Left ventricle myocardium inferior (tissue), 1 donor: ENCODE measurements around the gene SAFB. TPM values are rescaled to one million over a fixed set of nuclear protein-coding genes. Genes with fewer than 3 reads are reported as not detected.
A peak's percentile ranks its signal among the peaks of the same experiment; 100 is the strongest.

Experiments
- DNase-seq: peaks from one replicate; pipeline ENCODE4 v3.0.0-alpha.2; 2020
- H3K27ac ChIP-seq: fragments of 200-600 bp; replicated peaks from 2 replicates; pipeline ENCODE4 v1.8.0; 2021
- H3K27me3 ChIP-seq: fragments of 200-600 bp; 2 replicates; pipeline ENCODE4 v1.8.0; 2021; ENCODE audit warnings: low read depth
- H3K36me3 ChIP-seq: fragments of 200-600 bp; 2 replicates; pipeline ENCODE4 v1.8.0; 2021
- H3K4me1 ChIP-seq: fragments of 200-600 bp; 2 replicates; pipeline ENCODE4 v1.8.0; 2021
- H3K4me3 ChIP-seq: fragments of 200-600 bp; 2 replicates; pipeline ENCODE4 v1.8.0; 2021; ENCODE audit warnings: mild to moderate bottlenecking, moderate library complexity
- H3K9me3 ChIP-seq: fragments of 200-600 bp; replicated peaks from 2 replicates; pipeline ENCODE4 v1.8.0; 2021
- intact Hi-C: fragments of 100-400 bp; cut with micrococcal nuclease; formaldehyde crosslinking; loops from one replicate; pipeline ENCODE4 v1.11.0; 2022
- long read RNA-seq: library from polyadenylated mRNA; unstranded; transcript quantifications from one replicate; pipeline ENCODE4 v2.0.0, GENCODE V29; 2021
- total RNA-seq: library from RNA; stranded (reverse); fragmentation: NEBNext Ultra II Directional; extraction: Animal tissue kit (Norgen Biotek cat#: 25700); gene quantifications from one replicate; pipeline ENCODE4 v1.2.1, GENCODE V29; 2021
- TF ChIP-seq, protein P1 (sequence below): fragments of 200-600 bp; IDR thresholded peaks from 2 replicates; pipeline ENCODE4 v1.8.0; 2021; ENCODE audit warnings: antibody characterized with exemption, mild to moderate bottlenecking, borderline replicate concordance
- donor health status: DM: no; HTN: yes; CAD: no; lungs with severe emphysema.

The SAFB gene
- total RNA-seq: 54.6 TPM
- long read RNA-seq, transcript SAFB-211 (21 exons, 3,014 nt): minor isoform, 62 of 203 reads
- long read RNA-seq, transcript SAFB-201 (21 exons, 3,042 nt): minor isoform, 26 of 203 reads
- long read RNA-seq, transcript SAFB-205 (21 exons, 2,842 nt): major isoform, 66 of 203 reads
- long read RNA-seq, partial matches to known transcripts: 10 of 203 reads
- long read RNA-seq, other reads (novel, unspliced or antisense): 39 of 203 reads

DNA sequence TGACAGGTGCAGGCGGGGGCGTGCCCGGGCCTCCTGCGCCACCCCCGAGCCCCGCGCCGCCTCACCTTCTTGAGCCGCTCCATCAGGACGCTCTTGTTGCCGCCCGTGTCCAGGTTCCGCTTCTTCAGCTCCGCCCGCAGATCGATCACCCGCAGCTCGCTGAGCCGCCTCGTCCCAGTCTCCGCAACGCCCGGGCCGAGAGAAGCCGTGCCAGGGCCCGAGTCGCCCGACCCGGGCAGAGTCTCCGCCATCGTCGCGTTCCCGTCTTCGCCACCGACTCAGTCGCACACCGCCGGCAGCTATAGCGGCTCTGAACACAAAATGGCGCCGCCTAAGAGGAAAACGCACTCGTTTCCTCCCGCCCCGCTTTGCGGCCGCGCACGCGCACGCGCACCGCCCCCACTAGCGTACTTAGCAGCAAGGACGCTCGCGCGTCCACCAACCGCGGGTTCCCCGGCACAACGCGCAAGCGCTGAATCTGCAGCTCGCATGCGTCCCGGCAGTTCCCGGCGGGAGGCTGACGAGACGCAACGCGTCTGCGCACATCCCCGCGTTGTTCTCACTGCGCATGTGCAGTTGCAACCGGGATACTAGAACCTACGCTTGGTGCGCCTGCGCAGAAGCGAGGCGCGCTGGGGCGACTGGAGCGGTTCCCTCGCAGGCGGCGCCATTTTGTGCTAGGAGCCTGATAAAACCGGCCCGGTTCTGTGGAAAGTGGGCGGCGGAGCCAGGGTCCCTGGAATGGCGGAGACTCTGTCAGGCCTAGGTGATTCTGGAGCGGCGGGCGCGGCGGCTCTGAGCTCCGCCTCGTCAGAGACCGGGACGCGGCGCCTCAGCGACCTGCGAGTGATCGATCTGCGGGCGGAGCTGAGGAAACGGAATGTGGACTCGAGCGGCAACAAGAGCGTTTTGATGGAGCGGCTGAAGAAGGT lies at the start of gene SAFB, which contains the start of gene SAFB2:
TSS of gene SAFB (plus strand) at position 619 of the 932 bp plus-strand sequence. CDS start at position 742, 123 bp downstream.
TSS of gene SAFB2 (minus strand) at position 312 of the 932 bp plus-strand sequence. CDS start at position 251, 61 bp downstream.
- Histone ChIP-seq H3K36me3 (peaks cover 56% of the 10 kb centered on the region), H3K4me3 (peak within 1 kb of the TSS; percentile 94), H3K4me1 (peaks cover 96% of the 10 kb centered on the region), H3K27me3 (no peaks in the 10 kb centered on the region), H3K27ac (peak within 1 kb of the TSS; percentile 97), H3K9me3 (no peaks in the 10 kb centered on the region)
- intact Hi-C loops: no loop called here
- TF ChIP-seq, protein P1, sequence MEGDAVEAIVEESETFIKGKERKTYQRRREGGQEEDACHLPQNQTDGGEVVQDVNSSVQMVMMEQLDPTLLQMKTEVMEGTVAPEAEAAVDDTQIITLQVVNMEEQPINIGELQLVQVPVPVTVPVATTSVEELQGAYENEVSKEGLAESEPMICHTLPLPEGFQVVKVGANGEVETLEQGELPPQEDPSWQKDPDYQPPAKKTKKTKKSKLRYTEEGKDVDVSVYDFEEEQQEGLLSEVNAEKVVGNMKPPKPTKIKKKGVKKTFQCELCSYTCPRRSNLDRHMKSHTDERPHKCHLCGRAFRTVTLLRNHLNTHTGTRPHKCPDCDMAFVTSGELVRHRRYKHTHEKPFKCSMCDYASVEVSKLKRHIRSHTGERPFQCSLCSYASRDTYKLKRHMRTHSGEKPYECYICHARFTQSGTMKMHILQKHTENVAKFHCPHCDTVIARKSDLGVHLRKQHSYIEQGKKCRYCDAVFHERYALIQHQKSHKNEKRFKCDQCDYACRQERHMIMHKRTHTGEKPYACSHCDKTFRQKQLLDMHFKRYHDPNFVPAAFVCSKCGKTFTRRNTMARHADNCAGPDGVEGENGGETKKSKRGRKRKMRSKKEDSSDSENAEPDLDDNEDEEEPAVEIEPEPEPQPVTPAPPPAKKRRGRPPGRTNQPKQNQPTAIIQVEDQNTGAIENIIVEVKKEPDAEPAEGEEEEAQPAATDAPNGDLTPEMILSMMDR: no peak
- peak; percentile 99 for DNase-seq

GRCh38 chr19:5575590-5575989 lies 47.3 kb upstream of the SAFB start:
- DNase-seq: no peak
- peaks cover 10% of the 10 kb centered on the region for H3K9me3 ChIP-seq
- intact Hi-C loops: no loop called here
- H3K4me1 ChIP-seq: peaks cover 8% of the 10 kb centered on the region
- H3K36me3 ChIP-seq: no peaks in the 10 kb centered on the region
- TF ChIP-seq, protein P1: no peak
- H3K27ac ChIP-seq: no peak overlapping the region
- no peaks in the 10 kb centered on the region for H3K27me3 ChIP-seq
- H3K4me3 ChIP-seq: no peak overlapping the region

GRCh38 chr19:5578097-5578846 lies 44.6 kb upstream of the SAFB start:
- intact Hi-C loops: no loop called here
- H3K4me3 ChIP-seq: peak overlapping the region; percentile 17
- H3K27ac ChIP-seq: no peak overlapping the region
- peaks cover 8% of the 10 kb centered on the region for H3K4me1 ChIP-seq
- peaks cover 4% of the 10 kb centered on the region for H3K9me3 ChIP-seq
- DNase-seq: peak; percentile 58
- H3K36me3 ChIP-seq: peaks cover 18% of the 10 kb centered on the region
- no peaks in the 10 kb centered on the region for H3K27me3 ChIP-seq
- TF ChIP-seq, protein P1: peak; percentile 99

- no peaks in the 10 kb centered on the region for H3K27me3 ChIP-seq
- peaks cover 8% of the 10 kb centered on the region for H3K4me1 ChIP-seq
- TF ChIP-seq, protein P1: no peak
- no peak overlapping the region for H3K27ac ChIP-seq
- H3K9me3 ChIP-seq: peaks cover 4% of the 10 kb centered on the region
- DNase-seq: no peak
- H3K4me3 ChIP-seq: no peak overlapping the region
- intact Hi-C loops: no loop called here
- peaks cover 18% of the 10 kb centered on the region for H3K36me3 ChIP-seq
Measured at GRCh38 chr19:5579286-5579685, 43.6 kb upstream of the SAFB start.

- Histone ChIP-seq H3K36me3 (peaks cover 18% of the 10 kb centered on the region), H3K4me3 (no peak overlapping the region), H3K27ac (no peak overlapping the region), H3K27me3 (no peaks in the 10 kb centered on the region), H3K9me3 (peaks cover 4% of the 10 kb centered on the region), H3K4me1 (peaks cover 8% of the 10 kb centered on the region)
- no peak for DNase-seq
- TF ChIP-seq, protein P1: no peak
- intact Hi-C loops: no loop called here
Measured at GRCh38 chr19:5579697-5580096, 43.2 kb upstream of the SAFB start.
